ENCODE data around the gene TRIM52. TPM values are rescaled to one million over a fixed set of nuclear protein-coding genes. Genes with fewer than 3 reads are reported as not detected.

TRIM52 gene
- polyA plus RNA-seq (2011; rRNA removed) (10.9 and 11.1 TPM in 2 replicates), polyA plus RNA-seq (2017; fragmentation: RNase III; extraction: RNeasy Plus Mini Kit Qiagen cat#74134 plus additional on column Dnase treatment) (10.9 to 13.1 TPM (median 12.1 TPM) in 3 replicates), polyA minus RNA-seq (2011; rRNA and poly(A)+ RNA removed) (7.5 and 8.8 TPM in 2 replicates)
- polyA plus RNA-seq (2012; cell fraction: cytosol; rRNA removed) = 4.7 and 5.8 TPM in 2 replicates
- polyA plus RNA-seq (2012; cell fraction: nucleus; rRNA removed) = 7.5 and 7.7 TPM in 2 replicates

DNA sequence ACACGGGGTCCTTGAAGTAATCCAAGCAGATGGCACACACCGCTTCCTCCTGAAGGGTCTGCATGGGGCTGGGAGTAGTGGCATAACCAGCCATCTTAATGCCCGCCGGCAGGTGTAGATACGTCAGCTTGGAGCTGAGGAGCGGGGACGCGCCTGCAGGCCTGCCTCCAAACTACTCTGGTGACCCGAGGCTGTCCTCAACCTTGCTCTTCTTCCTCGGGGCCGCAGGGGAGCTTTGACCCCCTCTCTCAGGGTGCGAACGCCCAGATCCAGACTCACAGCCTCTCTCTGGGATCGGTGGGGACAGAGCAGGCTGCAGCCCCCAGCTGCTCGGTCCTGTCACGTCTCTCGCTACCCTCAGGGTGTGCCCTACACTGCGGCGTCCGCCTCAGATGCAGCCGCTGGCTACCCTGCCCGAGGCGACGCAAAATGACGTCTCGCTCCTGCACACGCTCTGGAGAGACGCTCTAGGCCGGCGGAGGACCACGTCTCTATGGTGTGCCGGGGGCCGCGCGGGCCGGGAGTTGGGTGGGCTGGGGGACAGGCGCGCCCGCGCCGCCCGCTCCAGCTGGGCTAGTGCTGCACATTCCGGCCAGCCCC lies at the start of gene TRIM52:
Gene TRIM52, minus strand, starts transcription at position 424 of the 600 bp plus-strand sequence. Its CDS starts 330 bp downstream, at position 94.
- peak; percentile 85 to 92 for ATAC-seq
- TF ChIP-seq FOXS1 (CRISPR knock-in tag; IDR thresholded peaks at IDR 0.05) (no peak), HEYL (CRISPR knock-in tag; IDR thresholded peaks at IDR 0.05) (no peak), KDM1A (IDR thresholded peaks at IDR 0.05; ENCODE audit: low read depth) (no peak), CBX2 (IDR thresholded peaks at IDR 0.05; ENCODE audit: borderline replicate concordance, low read depth) (no peak), ESRRA (IDR thresholded peaks at IDR 0.05; ENCODE audit: borderline replicate concordance, low read length) (no peak), TP53 (CRISPR knock-in tag; IDR thresholded peaks at IDR 0.05) (no peak), ZNF302 (CRISPR knock-in tag; IDR thresholded peaks at IDR 0.05) (no peak), ZFP36 (IDR thresholded peaks at IDR 0.05; ENCODE audit: borderline replicate concordance, partially characterized antibody) (no peak), HDAC2 (IDR thresholded peaks at IDR 0.05) (peak; percentile 42; the same call in 1 of the 2 replicates), HOXA7 (CRISPR knock-in tag; IDR thresholded peaks at IDR 0.05) (no peak), SREBF2 (IDR thresholded peaks at IDR 0.05) (no peak), NR3C1 (IDR thresholded peaks at IDR 0.05) (no peak), CHD2 (IDR thresholded peaks at IDR 0.05; ENCODE audit: low read length, partially characterized antibody) (no peak), POLR2A (IDR thresholded peaks at IDR 0.05; ENCODE audit: low read length) (peak; percentile 96), HOXB13 (CRISPR knock-in tag; IDR thresholded peaks at IDR 0.05; ENCODE audit: low read depth) (no peak), EP300 (IDR thresholded peaks at IDR 0.05) (no peak), CBX8 (IDR thresholded peaks at IDR 0.05) (no peak), GATA3 (IDR thresholded peaks at IDR 0.05; ENCODE audit: borderline replicate concordance) (0 out of 2 replicates have a peak, but pooled peaks have one; percentile 38), FOSL2 (IDR thresholded peaks at IDR 0.05) (no peak), FOSL2 (CRISPR knock-in tag; IDR thresholded peaks at IDR 0.05) (0 out of 2 replicates have a peak, but pooled peaks have one; percentile 21), ZC3H11A (IDR thresholded peaks at IDR 0.05) (no peak), MYC (IDR thresholded peaks at IDR 0.05; ENCODE audit: borderline replicate concordance, low read length) (no peak), ZSCAN20 (CRISPR knock-in tag; IDR thresholded peaks at IDR 0.05) (no peak), POLR2AphosphoS2 (conservative IDR thresholded peaks at IDR 0.05; ENCODE audit: low read length) (no peak), BHLHE40 (IDR thresholded peaks at IDR 0.05; ENCODE audit: low read depth, low read length) (no peak), TFCP2L1 (CRISPR knock-in tag; IDR thresholded peaks at IDR 0.05) (no peak), CEBPB (IDR thresholded peaks at IDR 0.05) (no peak)
- TF ChIP-seq, protein P1, sequence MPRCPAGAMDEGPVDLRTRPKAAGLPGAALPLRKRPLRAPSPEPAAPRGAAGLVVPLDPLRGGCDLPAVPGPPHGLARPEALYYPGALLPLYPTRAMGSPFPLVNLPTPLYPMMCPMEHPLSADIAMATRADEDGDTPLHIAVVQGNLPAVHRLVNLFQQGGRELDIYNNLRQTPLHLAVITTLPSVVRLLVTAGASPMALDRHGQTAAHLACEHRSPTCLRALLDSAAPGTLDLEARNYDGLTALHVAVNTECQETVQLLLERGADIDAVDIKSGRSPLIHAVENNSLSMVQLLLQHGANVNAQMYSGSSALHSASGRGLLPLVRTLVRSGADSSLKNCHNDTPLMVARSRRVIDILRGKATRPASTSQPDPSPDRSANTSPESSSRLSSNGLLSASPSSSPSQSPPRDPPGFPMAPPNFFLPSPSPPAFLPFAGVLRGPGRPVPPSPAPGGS (IDR thresholded peaks at IDR 0.05) = peak; percentile 70; the same call in 1 of the 3 replicates
- TF ChIP-seq, protein P2, sequence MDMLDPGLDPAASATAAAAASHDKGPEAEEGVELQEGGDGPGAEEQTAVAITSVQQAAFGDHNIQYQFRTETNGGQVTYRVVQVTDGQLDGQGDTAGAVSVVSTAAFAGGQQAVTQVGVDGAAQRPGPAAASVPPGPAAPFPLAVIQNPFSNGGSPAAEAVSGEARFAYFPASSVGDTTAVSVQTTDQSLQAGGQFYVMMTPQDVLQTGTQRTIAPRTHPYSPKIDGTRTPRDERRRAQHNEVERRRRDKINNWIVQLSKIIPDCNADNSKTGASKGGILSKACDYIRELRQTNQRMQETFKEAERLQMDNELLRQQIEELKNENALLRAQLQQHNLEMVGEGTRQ (IDR thresholded peaks at IDR 0.05) = no peak
- TF ChIP-seq, protein P3, sequence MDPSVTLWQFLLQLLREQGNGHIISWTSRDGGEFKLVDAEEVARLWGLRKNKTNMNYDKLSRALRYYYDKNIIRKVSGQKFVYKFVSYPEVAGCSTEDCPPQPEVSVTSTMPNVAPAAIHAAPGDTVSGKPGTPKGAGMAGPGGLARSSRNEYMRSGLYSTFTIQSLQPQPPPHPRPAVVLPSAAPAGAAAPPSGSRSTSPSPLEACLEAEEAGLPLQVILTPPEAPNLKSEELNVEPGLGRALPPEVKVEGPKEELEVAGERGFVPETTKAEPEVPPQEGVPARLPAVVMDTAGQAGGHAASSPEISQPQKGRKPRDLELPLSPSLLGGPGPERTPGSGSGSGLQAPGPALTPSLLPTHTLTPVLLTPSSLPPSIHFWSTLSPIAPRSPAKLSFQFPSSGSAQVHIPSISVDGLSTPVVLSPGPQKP (IDR thresholded peaks at IDR 0.05; ENCODE audit: low read depth, low read length) = no peak
- TF ChIP-seq, protein P4, sequence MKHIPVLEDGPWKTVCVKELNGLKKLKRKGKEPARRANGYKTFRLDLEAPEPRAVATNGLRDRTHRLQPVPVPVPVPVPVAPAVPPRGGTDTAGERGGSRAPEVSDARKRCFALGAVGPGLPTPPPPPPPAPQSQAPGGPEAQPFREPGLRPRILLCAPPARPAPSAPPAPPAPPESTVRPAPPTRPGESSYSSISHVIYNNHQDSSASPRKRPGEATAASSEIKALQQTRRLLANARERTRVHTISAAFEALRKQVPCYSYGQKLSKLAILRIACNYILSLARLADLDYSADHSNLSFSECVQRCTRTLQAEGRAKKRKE (CRISPR knock-in tag; IDR thresholded peaks at IDR 0.05; ENCODE audit: low read depth) = no peak
- TF ChIP-seq, protein P5, sequence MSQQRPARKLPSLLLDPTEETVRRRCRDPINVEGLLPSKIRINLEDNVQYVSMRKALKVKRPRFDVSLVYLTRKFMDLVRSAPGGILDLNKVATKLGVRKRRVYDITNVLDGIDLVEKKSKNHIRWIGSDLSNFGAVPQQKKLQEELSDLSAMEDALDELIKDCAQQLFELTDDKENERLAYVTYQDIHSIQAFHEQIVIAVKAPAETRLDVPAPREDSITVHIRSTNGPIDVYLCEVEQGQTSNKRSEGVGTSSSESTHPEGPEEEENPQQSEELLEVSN (IDR thresholded peaks at IDR 0.05; ENCODE audit: borderline replicate concordance, low read depth) = no peak
- TF ChIP-seq, protein P6, sequence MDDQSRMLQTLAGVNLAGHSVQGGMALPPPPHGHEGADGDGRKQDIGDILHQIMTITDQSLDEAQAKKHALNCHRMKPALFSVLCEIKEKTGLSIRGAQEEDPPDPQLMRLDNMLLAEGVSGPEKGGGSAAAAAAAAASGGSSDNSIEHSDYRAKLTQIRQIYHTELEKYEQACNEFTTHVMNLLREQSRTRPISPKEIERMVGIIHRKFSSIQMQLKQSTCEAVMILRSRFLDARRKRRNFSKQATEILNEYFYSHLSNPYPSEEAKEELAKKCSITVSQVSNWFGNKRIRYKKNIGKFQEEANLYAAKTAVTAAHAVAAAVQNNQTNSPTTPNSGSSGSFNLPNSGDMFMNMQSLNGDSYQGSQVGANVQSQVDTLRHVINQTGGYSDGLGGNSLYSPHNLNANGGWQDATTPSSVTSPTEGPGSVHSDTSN (IDR thresholded peaks at IDR 0.05) = no peak
- TF ChIP-seq, protein P7, sequence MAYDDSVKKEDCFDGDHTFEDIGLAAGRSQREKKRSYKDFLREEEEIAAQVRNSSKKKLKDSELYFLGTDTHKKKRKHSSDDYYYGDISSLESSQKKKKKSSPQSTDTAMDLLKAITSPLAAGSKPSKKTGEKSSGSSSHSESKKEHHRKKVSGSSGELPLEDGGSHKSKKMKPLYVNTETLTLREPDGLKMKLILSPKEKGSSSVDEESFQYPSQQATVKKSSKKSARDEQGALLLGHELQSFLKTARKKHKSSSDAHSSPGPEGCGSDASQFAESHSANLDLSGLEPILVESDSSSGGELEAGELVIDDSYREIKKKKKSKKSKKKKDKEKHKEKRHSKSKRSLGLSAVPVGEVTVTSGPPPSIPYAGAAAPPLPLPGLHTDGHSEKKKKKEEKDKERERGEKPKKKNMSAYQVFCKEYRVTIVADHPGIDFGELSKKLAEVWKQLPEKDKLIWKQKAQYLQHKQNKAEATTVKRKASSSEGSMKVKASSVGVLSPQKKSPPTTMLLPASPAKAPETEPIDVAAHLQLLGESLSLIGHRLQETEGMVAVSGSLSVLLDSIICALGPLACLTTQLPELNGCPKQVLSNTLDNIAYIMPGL (CRISPR knock-in tag; IDR thresholded peaks at IDR 0.05; ENCODE audit: borderline replicate concordance) = peak; percentile 79

More for the DNA sequence above, at the start of gene TRIM52:
- ChIA-PET CTCF (interaction anchor here (0.8 to 1.9 kb wide), 2 partner anchors 9 to 10 kb away, joined by 3 to 5 read pairs; no protein-coding TSS in a partner anchor), POLR2A (interaction anchor here (0.9 to 3.2 kb wide), 5 partner anchors 9 to 38 kb away, joined by 3 to 21 read pairs (median 13); partner anchors contain the start of genes RACK1 and TRIM41)
- Histone ChIP-seq H3K4me1 (peaks cover 18% of the 10 kb centered on the region), H3K4me3 (peak within 1 kb of the TSS; percentile 94), H3K27ac (peak within 1 kb of the TSS; percentile 98 to 99), H3K9me3 (no peaks in the 10 kb centered on the region), H3K4me2 (peak within 1 kb of the TSS; percentile 98)
- DNase-seq (ENCODE audit: low read depth in 1 of 2, low spot score in 1 of 2) = peak; percentile 68 to 93
- FAIRE-seq = no peak
- under 1% methylated on average over 28 of the region's 43 CpGs for WGBS (ENCODE audit: missing lambda C conversion rate)
